ENCODE measurements around the gene BLNK.

The BLNK gene

DNA sequence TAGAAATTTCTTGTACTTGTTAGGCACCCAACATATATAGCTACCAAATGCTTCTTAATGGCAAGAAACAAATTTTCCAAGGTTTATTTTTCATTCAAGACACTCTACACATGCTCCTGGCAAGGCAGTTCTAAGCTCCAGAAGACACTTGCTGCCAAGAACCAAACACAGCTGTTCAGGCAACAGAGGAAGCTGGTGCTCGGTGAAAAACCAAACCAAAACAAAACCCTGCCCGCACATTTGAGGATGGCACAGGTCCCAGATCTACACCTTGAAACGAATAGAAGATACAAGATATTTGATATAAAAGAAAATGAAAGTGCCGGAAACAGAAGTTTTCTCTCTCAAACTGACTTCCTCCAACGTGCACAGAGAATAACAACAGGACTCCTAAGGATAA is 28.0 kb upstream of the BLNK start:
- TF ChIP-seq LEF1 (IDR thresholded peaks at IDR 0.05; ENCODE audit: borderline replicate concordance): no peak
- TF ChIP-seq, protein P1, sequence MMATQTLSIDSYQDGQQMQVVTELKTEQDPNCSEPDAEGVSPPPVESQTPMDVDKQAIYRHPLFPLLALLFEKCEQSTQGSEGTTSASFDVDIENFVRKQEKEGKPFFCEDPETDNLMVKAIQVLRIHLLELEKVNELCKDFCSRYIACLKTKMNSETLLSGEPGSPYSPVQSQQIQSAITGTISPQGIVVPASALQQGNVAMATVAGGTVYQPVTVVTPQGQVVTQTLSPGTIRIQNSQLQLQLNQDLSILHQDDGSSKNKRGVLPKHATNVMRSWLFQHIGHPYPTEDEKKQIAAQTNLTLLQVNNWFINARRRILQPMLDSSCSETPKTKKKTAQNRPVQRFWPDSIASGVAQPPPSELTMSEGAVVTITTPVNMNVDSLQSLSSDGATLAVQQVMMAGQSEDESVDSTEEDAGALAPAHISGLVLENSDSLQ (IDR thresholded peaks at IDR 0.05): no peak
- no peak for TF ChIP-seq NFRKB (IDR thresholded peaks at IDR 0.05)
- TF ChIP-seq CTBP1 (IDR thresholded peaks at IDR 0.05; ENCODE audit: borderline replicate concordance): no peak
- no peak for TF ChIP-seq SUZ12 (IDR thresholded peaks at IDR 0.05)
- no peak for TF ChIP-seq FOXM1 (IDR thresholded peaks at IDR 0.05; ENCODE audit: borderline replicate concordance)
- no peak for DNase-seq (ENCODE audit: extremely low spot score)
- POLR2A ChIA-PET: no interaction called here
- CTCF ChIA-PET: interaction anchor here (0.9 kb wide), 1 partner anchor 70 kb away, joined by 4 read pairs; no protein-coding TSS in a partner anchor

DNA sequence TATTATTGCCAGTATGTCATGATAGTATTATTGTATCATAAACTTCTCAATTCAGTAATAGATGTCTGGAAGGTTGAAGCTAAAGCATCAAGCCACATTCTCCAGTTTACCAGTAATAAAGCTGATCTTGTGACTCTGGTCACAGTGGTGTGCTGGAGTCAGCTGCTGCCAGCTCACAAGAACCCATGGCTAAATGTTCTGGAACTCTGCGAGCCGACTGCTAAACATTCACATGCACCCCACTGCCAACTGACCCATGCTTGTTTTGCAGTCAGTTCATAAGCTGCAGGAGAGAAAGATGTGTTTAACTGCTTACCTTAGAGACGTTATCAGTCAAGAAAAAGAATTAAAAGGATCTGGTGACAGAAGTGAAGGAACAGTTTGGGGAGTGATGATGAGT is 27.0 kb upstream of the BLNK start:
- POLR2A ChIA-PET: no interaction called here
- no peak for TF ChIP-seq ELF4 (IDR thresholded peaks at IDR 0.05)
- no peak for TF ChIP-seq SP1 (IDR thresholded peaks at IDR 0.05)
- no peak for TF ChIP-seq FOXK2 (IDR thresholded peaks at IDR 0.05)
- TF ChIP-seq LEF1 (IDR thresholded peaks at IDR 0.05; ENCODE audit: borderline replicate concordance): no peak
- TF ChIP-seq TARDBP (IDR thresholded peaks at IDR 0.05): no peak
- no peak for TF ChIP-seq ZNF384 (IDR thresholded peaks at IDR 0.05)
- no peak for TF ChIP-seq ARNT (IDR thresholded peaks at IDR 0.05)
- no peak for TF ChIP-seq HDGF (IDR thresholded peaks at IDR 0.05; ENCODE audit: borderline replicate concordance)
- TF ChIP-seq SUZ12 (IDR thresholded peaks at IDR 0.05): no peak
- TF ChIP-seq FOXA1 (IDR thresholded peaks at IDR 0.05): no peak
- TF ChIP-seq NFRKB (IDR thresholded peaks at IDR 0.05): no peak
- TF ChIP-seq CTBP1 (IDR thresholded peaks at IDR 0.05; ENCODE audit: borderline replicate concordance): no peak
- TF ChIP-seq, protein P1 (IDR thresholded peaks at IDR 0.05): no peak
- TF ChIP-seq BHLHE40 (IDR thresholded peaks at IDR 0.05; ENCODE audit: borderline replicate concordance): no peak
- no peak for TF ChIP-seq L3MBTL2 (conservative IDR thresholded peaks at IDR 0.05)
- CTCF ChIA-PET: no interaction called here
- DNase-seq (ENCODE audit: extremely low spot score): no peak

DNA sequence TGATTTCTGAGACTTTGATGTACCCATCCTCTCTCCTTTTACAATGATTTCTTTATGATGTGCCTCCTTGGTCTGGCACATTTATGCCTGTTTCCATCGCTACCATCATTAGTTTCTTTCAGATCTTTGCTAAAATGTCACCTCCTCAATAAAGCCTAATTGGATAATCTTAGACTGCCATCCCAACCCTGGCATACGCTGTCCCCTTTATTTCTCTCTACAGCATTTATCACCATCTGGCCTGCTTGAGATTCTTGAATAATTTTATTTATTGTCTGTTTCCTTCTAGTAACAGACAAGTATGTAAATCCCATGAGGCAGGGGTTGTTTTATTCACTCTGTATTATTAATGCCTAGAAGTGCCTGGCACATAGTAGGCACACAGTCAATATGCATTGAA is 26.1 kb upstream of the BLNK start:
- DNase-seq (ENCODE audit: extremely low spot score): no peak
- ChIA-PET POLR2A (no interaction called here), CTCF (no interaction called here)
- no peak for TF ChIP-seq LEF1 (IDR thresholded peaks at IDR 0.05; ENCODE audit: borderline replicate concordance)
- TF ChIP-seq TARDBP (IDR thresholded peaks at IDR 0.05): no peak
- no peak for TF ChIP-seq HDGF (IDR thresholded peaks at IDR 0.05; ENCODE audit: borderline replicate concordance)
- no peak for TF ChIP-seq ZNF384 (IDR thresholded peaks at IDR 0.05)
- no peak for TF ChIP-seq FOXA1 (IDR thresholded peaks at IDR 0.05)
- TF ChIP-seq ELF4 (IDR thresholded peaks at IDR 0.05): no peak
- TF ChIP-seq CTBP1 (IDR thresholded peaks at IDR 0.05; ENCODE audit: borderline replicate concordance): no peak
- TF ChIP-seq FOXK2 (IDR thresholded peaks at IDR 0.05): no peak
- no peak for TF ChIP-seq NFRKB (IDR thresholded peaks at IDR 0.05)
- TF ChIP-seq, protein P1 (IDR thresholded peaks at IDR 0.05): no peak
- TF ChIP-seq SUZ12 (IDR thresholded peaks at IDR 0.05): no peak
- no peak for TF ChIP-seq ARNT (IDR thresholded peaks at IDR 0.05)
- no peak for TF ChIP-seq BHLHE40 (IDR thresholded peaks at IDR 0.05; ENCODE audit: borderline replicate concordance)
- TF ChIP-seq L3MBTL2 (conservative IDR thresholded peaks at IDR 0.05): no peak
- TF ChIP-seq FOXM1 (IDR thresholded peaks at IDR 0.05; ENCODE audit: borderline replicate concordance): no peak
- TF ChIP-seq SP1 (IDR thresholded peaks at IDR 0.05): no peak

DNA sequence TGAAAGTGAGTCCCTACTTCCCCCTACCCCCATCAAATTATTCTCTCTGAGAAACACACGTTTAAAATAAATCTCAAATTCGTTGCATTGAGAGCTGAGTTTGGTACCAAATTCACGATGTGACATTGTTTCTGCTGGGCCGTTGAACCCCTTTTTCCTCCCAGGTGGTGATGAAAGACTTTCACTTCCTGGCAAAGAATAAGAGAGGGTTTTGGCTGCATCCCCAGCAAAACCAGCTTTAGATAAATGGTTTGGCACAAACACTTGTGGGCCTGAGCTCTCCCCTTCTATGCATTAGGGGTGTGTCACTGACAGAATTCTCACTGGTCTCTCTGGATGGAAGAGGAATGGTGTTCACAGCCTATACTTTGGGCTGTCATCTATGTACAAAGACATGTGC is 24.1 kb upstream of the BLNK start:
- ChIA-PET POLR2A (interaction anchor here (0.9 kb wide), 1 partner anchor 166 kb away, joined by 3 read pairs; the partner anchor contains the start of gene ZNF518A), CTCF (interaction anchor here (1.5 to 6.6 kb wide), 2 partner anchors 66 to 278 kb away, joined by 5 to 62 read pairs; no protein-coding TSS in a partner anchor)
- no peak for DNase-seq (ENCODE audit: extremely low spot score)
- no peak for TF ChIP-seq TARDBP (IDR thresholded peaks at IDR 0.05)
- no peak for TF ChIP-seq CTBP1 (IDR thresholded peaks at IDR 0.05; ENCODE audit: borderline replicate concordance)
- no peak for TF ChIP-seq LEF1 (IDR thresholded peaks at IDR 0.05; ENCODE audit: borderline replicate concordance)
- no peak for TF ChIP-seq FOXK2 (IDR thresholded peaks at IDR 0.05)
- no peak for TF ChIP-seq SUZ12 (IDR thresholded peaks at IDR 0.05)
- TF ChIP-seq, protein P1 (IDR thresholded peaks at IDR 0.05): no peak
- no peak for TF ChIP-seq FOXM1 (IDR thresholded peaks at IDR 0.05; ENCODE audit: borderline replicate concordance)

DNA sequence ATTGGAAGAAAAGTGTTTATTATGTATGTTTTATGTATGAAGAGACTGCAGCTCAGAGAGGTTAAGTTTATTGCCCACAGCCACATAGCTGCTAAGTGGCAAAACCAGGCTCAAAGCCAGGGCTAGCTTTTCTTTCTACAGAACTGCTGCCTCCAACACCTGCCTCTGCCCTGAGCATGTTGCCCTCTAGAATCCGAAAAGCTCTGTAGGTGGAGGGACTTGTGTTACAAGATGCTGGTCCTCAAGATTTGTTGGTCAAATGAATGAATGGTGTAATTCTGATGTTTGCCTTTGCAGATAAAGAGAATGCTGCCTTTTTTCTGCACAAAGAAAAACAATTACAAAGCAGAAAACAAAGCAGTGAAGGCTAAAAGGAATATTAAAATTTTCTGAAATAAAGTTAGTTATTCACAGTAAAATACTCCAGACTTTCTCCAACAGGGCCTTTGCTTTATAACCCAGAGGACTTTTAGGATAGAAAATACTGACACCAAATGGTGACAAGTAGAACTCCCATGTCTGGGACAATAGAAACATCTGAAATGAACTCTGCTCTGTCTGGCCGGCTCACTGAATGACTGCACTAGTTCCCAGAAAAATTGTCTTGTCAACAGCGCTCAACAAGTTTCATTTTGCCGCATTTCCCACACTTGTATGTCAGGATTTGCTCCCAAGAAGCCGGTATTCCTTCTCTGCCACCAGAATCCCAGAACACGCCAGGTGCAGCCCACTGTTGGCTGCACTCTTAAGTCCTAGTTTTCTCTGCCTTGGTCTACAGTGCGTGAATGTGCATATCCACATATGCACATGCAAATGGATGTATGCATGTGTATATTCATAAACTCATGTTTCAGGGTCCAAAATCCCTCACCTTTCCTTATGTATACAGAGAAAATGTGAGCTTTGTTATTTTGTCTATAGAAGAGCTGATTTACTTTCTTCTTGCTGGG is 21.9 kb upstream of the BLNK start:
- TF ChIP-seq TARDBP (IDR thresholded peaks at IDR 0.05) (no peak), ARNT (IDR thresholded peaks at IDR 0.05) (no peak), FOXA1 (IDR thresholded peaks at IDR 0.05) (no peak), NFRKB (IDR thresholded peaks at IDR 0.05) (no peak), LEF1 (IDR thresholded peaks at IDR 0.05; ENCODE audit: borderline replicate concordance) (no peak), ELF4 (IDR thresholded peaks at IDR 0.05) (no peak), SUZ12 (IDR thresholded peaks at IDR 0.05) (no peak), FOXM1 (IDR thresholded peaks at IDR 0.05; ENCODE audit: borderline replicate concordance) (no peak), CTBP1 (IDR thresholded peaks at IDR 0.05; ENCODE audit: borderline replicate concordance) (no peak), FOXK2 (IDR thresholded peaks at IDR 0.05) (no peak)
- POLR2A ChIA-PET: interaction anchor here (0.5 to 1.7 kb wide), 3 partner anchors 64 to 343 kb away, joined by 3 to 5 read pairs (median 3); partner anchors contain the start of gene CCNJ

More for the DNA sequence above, 21.9 kb upstream of the BLNK start:
- DNase-seq (ENCODE audit: extremely low spot score): peak; percentile 62
- CTCF ChIA-PET: interaction anchor here (0.6 to 6.6 kb wide), 3 partner anchors 64 to 276 kb away, joined by 3 to 62 read pairs (median 4); no protein-coding TSS in a partner anchor
